Central memory CD8-positive, alpha-beta T cell (primary cell): ENCODE data around the gene CABLES2.

Experiments
- ATAC-seq: fragments of 150-1000 bp; cut with Tn5 transposase; replicated peaks from 2 replicates; pipeline ENCODE4 v1.10.0; 2022; ENCODE audit warnings: mild to moderate bottlenecking, moderate FRiP score, moderate number of reproducible peaks; ENCODE audit not compliant: poor library complexity, severe bottlenecking; ENCODE audit errors: extremely low read depth
- DNase-seq, 2 donors: peaks; one replicate each; pipeline ENCODE4 v3.0.0; 2021; ENCODE audit warnings: low spot score in 2 of 2
- H3K27ac Mint-ChIP-seq: one replicate; pipeline ENCODE4 v1.8.0; 2022; ENCODE audit warnings: low read depth, mild to moderate bottlenecking, moderate library complexity, mixed read lengths
- H3K27me3 Mint-ChIP-seq: one replicate; pipeline ENCODE4 v1.8.0; 2022; ENCODE audit warnings: mixed read lengths
- H3K36me3 Mint-ChIP-seq: one replicate; pipeline ENCODE4 v1.8.0; 2022; ENCODE audit warnings: mild to moderate bottlenecking, moderate library complexity, mixed read lengths; ENCODE audit not compliant: insufficient read depth
- H3K4me1 Mint-ChIP-seq: one replicate; pipeline ENCODE4 v1.8.0; 2022; ENCODE audit warnings: mixed read lengths
- H3K4me3 Mint-ChIP-seq: one replicate; pipeline ENCODE4 v1.8.0; 2022; ENCODE audit warnings: mild to moderate bottlenecking, moderate library complexity, mixed read lengths
- H3K9me3 Mint-ChIP-seq: one replicate; pipeline ENCODE4 v1.8.0; 2022; ENCODE audit warnings: mixed read lengths

The CABLES2 gene

DNA sequence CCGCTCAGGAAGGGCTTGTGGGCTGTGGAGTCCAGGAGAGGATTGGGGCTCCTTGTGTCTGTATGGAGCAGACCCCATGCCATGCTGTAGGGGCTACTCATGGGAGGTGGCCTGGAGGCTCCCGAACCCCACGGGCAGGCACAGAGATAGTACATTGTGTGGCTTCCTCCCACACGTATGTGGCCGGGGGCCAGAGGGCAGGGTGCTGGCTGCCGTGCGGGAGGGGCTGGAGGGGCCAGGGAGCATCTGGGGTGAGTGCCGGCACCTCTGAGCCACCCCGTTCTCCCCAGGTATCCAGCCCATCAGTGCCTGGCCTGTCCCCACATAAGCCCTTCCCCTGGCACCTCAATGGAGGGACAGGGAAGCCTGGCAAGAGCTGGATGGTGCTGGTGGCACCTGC is 12.7 kb upstream of the CABLES2 start:
- H3K4me1 Mint-ChIP-seq, result no peaks in the 10 kb centered on the region
- H3K36me3 Mint-ChIP-seq, result no peaks in the 10 kb centered on the region
- ATAC-seq (no peak), DNase-seq (no peak)
- no peak overlapping the region for H3K4me3 Mint-ChIP-seq
- no peaks in the 10 kb centered on the region for H3K9me3 Mint-ChIP-seq
- H3K27me3 Mint-ChIP-seq, result no peaks in the 10 kb centered on the region
- H3K27ac Mint-ChIP-seq, result no peak overlapping the region

- Mint-ChIP-seq H3K4me3 (no peak overlapping the region), H3K27ac (no peak overlapping the region), H3K36me3 (no peaks in the 10 kb centered on the region), H3K4me1 (no peaks in the 10 kb centered on the region), H3K27me3 (no peaks in the 10 kb centered on the region), H3K9me3 (no peaks in the 10 kb centered on the region)
- DNase-seq (no peak), ATAC-seq (no peak)
These were observed 11.8 kb upstream of the CABLES2 start for GRCh38 chr20:62418709-62419487.

- ATAC-seq, result no peak
- H3K36me3 Mint-ChIP-seq, result no peaks in the 10 kb centered on the region
- no peak overlapping the region for H3K4me3 Mint-ChIP-seq
- H3K27ac Mint-ChIP-seq, result no peak overlapping the region
- no peaks in the 10 kb centered on the region for H3K27me3 Mint-ChIP-seq
- no peaks in the 10 kb centered on the region for H3K4me1 Mint-ChIP-seq
- DNase-seq, result no peak
- H3K9me3 Mint-ChIP-seq, result no peaks in the 10 kb centered on the region
These were observed 11.1 kb upstream of the CABLES2 start for GRCh38 chr20:62417981-62418708.

DNA sequence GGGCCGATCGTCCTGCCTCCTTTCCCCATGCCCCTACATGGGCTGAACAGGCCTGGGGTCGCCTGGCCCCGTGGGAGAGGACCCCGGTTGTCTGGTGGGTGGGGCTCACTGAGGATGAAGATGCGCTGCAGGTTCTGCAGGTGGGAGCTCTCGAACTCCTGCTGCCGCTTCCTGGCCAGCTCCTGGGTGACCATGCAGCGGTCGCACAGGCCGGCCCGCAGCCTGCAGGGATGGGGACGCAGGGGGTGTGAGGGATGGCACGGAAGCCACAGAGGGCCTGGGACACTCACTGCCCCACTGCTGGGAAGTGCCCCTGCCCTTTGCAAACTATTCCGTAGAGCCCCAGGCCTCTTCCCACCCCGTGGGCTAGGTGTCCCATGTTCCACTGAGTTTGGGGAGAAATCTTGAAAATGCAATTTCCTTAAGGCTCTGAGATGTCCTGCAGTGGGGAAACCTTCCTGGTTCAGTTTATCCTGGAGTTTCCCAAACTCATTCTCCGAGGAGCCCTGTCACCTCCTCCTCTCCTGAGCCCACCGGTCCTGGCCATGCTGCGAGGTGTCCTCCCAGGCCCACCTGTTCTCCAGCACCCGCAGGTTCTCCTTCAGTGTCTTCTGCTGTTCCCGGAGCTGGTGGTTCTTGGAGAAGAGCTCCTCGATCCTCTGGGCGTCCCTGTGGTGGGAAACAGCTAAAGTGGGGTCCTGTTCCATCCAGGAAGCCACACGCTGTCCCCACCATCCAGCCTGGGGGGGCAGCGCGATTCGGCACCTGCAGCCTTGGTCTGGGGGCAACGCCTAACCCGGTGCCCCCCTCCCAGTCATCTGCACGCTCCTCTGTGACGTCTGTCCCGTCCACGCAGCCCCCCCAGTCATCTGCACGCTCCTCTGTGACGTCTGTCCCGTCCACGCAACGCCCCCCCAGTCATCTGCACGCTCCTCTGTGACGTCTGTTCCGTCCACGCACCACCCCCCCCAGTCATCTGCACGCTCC is 9.9 kb upstream of the CABLES2 start:
- no peaks in the 10 kb centered on the region for H3K9me3 Mint-ChIP-seq
- no peak overlapping the region for H3K4me3 Mint-ChIP-seq
- H3K27ac Mint-ChIP-seq, result no peak overlapping the region
- no peaks in the 10 kb centered on the region for H3K36me3 Mint-ChIP-seq
- no peaks in the 10 kb centered on the region for H3K27me3 Mint-ChIP-seq
- ATAC-seq (no peak), DNase-seq (no peak)
- H3K4me1 Mint-ChIP-seq, result no peaks in the 10 kb centered on the region

DNA sequence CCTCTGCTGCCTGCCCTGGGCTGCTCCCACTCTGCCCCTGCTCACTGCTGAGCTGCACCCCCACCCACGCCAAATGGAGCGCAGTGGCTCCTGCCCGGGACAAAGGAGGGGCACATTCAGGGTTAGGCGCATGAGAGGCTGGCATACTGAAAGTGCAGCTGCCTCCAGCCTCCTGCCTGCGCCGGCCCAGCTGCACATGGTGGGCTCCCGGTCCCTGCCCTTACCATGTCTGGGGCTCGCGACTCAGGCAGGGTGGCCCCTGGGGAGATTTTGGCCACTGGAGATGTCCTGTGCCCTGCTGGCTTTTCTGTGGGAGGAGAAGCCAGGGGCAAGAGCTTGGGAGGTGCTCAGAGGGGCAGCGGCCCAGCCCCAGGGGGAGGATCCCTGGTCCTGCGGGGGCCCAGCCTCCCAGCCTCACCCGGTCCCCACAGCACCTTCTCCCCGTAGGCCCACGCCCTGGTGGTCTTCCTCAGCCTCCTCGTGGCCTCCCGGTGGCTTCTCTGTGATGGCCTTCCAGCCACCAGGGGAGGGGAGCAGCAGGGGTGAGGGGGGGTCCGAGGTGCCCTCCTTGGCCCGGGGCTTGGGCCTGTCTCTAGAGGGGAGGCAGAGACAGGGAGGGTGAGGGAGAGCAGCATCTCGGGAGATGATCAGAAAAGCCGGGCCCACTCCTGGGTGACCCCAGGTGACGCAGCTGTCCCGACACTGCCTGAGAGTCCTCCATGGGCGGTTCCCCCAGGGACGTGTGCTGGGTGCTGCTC is 8.4 kb upstream of the CABLES2 start:
- H3K27me3 Mint-ChIP-seq, result no peaks in the 10 kb centered on the region
- H3K9me3 Mint-ChIP-seq, result no peaks in the 10 kb centered on the region
- H3K27ac Mint-ChIP-seq, result no peak overlapping the region
- no peaks in the 10 kb centered on the region for H3K36me3 Mint-ChIP-seq
- H3K4me1 Mint-ChIP-seq, result no peaks in the 10 kb centered on the region
- H3K4me3 Mint-ChIP-seq, result no peak overlapping the region
- no peak for DNase-seq
- no peak for ATAC-seq

- H3K4me3 Mint-ChIP-seq, result no peak overlapping the region
- H3K36me3 Mint-ChIP-seq, result peaks cover 3% of the 10 kb centered on the region
- ATAC-seq (no peak), DNase-seq (no peak)
- no peaks in the 10 kb centered on the region for H3K27me3 Mint-ChIP-seq
- H3K4me1 Mint-ChIP-seq, result peaks cover 10% of the 10 kb centered on the region
- no peaks in the 10 kb centered on the region for H3K9me3 Mint-ChIP-seq
- H3K27ac Mint-ChIP-seq, result no peak overlapping the region
These were observed 6.9 kb upstream of the CABLES2 start for GRCh38 chr20:62413896-62414481.

DNA sequence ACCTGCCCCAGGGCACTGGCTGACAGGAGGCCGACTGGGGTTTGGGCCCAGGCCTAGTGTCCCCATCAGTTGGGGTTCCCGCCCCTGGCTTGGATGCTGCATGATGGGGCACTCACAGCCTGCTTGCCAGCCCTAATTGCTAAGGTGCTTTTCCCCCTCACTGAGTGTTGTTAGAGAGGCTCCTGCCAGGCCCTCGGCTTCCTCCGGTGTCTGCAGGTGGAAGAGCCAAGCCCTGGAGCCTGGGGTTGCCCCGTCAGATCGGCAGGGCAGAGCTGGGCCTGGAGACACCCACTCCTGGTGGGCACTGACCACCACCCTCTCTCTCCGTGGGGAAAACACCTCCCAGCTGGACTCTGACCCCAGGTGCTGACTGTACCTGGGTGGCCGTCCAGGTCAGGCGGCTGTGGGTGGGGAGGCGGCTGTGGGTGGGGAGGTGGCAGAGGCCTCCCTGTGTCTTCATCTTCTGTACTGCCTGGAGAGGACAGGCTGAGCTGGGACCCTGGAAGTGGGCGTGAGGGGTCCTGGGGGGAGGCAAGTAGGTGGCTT is 6.0 kb upstream of the CABLES2 start:
- no peak for DNase-seq
- H3K27ac Mint-ChIP-seq, result no peak overlapping the region
- peaks cover 3% of the 10 kb centered on the region for H3K36me3 Mint-ChIP-seq
- H3K4me1 Mint-ChIP-seq, result peaks cover 10% of the 10 kb centered on the region
- no peak overlapping the region for H3K4me3 Mint-ChIP-seq
- no peaks in the 10 kb centered on the region for H3K9me3 Mint-ChIP-seq
- no peak for ATAC-seq
- H3K27me3 Mint-ChIP-seq, result no peaks in the 10 kb centered on the region

GRCh38 chr20:62412194-62413024 is 5.3 kb upstream of the CABLES2 start:
- DNase-seq, result no peak
- Mint-ChIP-seq H3K27me3 (no peaks in the 10 kb centered on the region), H3K27ac (peak overlapping the region; percentile 58), H3K36me3 (peaks cover 4% of the 10 kb centered on the region), H3K4me3 (no peak overlapping the region), H3K4me1 (peaks cover 10% of the 10 kb centered on the region), H3K9me3 (no peaks in the 10 kb centered on the region)
- ATAC-seq, result no peak

DNA sequence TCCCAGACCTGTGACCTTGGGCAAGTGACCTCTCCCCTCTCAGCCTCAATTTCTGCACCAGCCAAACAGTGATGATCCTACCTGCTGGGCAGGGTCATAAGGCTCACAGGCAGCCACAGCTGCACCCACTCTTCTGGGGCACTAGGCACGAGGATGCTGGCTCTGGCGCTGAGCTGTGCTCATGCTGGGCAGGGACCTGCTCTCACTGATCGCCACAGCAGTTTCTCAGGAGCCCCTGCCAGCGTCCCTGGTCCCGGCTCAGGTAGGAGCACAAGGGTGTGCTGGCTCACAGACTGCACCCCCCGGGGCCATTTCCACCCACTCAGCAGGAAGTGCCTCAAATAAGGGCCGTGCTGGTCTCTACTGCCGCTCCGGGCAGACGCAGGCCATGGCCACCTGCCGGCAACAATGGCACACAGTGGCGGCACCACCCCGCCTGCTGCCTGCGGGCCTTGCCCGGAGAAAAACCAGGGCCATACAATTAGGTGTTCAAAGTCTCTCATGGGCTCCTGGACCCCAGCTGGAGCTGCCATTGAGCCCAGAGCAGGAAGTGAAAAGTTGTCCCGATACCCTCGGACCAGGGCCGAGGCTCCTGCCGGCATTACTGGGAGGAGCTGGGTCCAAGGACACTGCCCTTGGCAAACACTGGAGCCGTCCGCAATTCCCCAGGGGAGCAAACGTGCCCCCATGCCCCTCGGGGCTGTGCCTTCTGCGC is 4.6 kb upstream of the CABLES2 start:
- no peak for DNase-seq
- H3K9me3 Mint-ChIP-seq, result no peaks in the 10 kb centered on the region
- H3K4me1 Mint-ChIP-seq, result peaks cover 10% of the 10 kb centered on the region
- no peaks in the 10 kb centered on the region for H3K27me3 Mint-ChIP-seq
- peaks cover 7% of the 10 kb centered on the region for H3K36me3 Mint-ChIP-seq
- no peak for ATAC-seq
- no peak overlapping the region for H3K4me3 Mint-ChIP-seq
- H3K27ac Mint-ChIP-seq, result peak overlapping the region; percentile 58

DNA sequence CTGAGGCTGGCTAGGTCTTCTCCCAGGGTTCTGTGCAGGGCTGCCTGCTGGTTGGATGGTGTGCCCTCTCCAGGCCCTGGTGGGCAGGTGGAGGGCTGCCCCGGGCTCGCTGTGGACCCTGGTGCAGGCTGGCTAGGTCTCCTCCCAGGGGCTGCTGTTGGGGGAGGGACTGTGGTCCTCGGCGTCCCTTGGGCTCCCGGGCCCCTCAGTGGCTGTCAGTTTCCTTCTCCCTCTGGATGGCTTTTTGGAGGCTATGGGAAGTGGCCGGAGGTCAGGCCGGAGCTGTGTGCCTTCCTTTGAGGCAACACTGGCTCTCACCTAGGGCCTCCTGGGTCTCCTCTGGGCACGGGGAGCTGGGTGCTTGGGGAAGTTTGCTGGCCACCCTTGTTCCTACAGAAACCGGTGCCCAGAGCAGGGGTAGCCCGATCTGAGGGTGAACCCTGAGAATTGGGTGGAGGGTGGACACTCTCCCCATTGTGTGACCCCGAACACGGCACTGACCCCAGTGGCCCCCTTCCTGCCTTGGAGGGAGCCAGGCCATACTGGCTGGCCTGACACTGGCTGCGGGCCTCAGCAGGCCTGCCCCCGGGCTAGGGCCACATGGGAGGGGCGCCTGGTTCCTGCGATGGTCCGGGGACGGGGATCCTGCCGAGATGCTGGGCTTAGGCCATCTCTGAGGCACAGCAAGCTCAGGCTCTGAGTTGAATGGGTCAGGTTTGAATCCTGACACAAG is 3.8 kb upstream of the CABLES2 start:
- DNase-seq (no peak), ATAC-seq (no peak)
- Mint-ChIP-seq H3K27me3 (no peaks in the 10 kb centered on the region), H3K36me3 (peaks cover 11% of the 10 kb centered on the region), H3K4me3 (no peak overlapping the region), H3K9me3 (no peaks in the 10 kb centered on the region), H3K4me1 (peaks cover 14% of the 10 kb centered on the region), H3K27ac (no peak overlapping the region)
